HG03064 (cell line): Measurements from ENCODE around the gene EYS.
"Not testable (repeated sequence)": the region's sequence is repeated elsewhere in the genome, so short reads cannot be mapped to it uniquely, and the experiment has no call there.

Experiments used
- ATAC-seq: cut with Tn5 transposase; IDR thresholded peaks from one replicate; pipeline ENCODE4 v1.9.1; 2021; ENCODE audit warnings: low read depth; ENCODE audit not compliant: unreplicated experiment

Gene EYS

GRCh38 chr6:65113581-65113980 lies 593.4 kb downstream of the EYS start:
- no peak for ATAC-seq

DNA sequence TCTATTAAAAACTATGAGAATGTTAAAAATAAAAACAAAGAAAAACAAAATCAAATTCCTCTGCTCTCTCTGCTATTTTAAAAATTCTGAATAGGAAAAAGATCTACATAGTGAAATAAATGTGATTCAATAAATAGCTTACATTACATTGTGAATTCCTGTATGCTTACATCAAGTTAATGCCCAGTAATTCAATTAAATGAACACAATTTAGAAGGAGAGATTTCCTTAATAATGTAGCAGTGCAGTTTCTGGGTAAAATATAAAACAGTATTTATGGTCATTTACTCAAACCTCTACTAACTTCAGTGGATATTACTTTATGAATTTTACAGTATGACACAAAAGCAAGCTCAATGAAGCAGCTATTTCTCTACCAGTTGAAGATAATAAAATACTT lies 594.6 kb downstream of the EYS start:
- no peak for ATAC-seq

GRCh38 chr6:65110031-65110430 lies 597.0 kb downstream of the EYS start:
- ATAC-seq: no peak

GRCh38 chr6:65098349-65098748 lies 608.7 kb downstream of the EYS start:
- no peak for ATAC-seq

DNA sequence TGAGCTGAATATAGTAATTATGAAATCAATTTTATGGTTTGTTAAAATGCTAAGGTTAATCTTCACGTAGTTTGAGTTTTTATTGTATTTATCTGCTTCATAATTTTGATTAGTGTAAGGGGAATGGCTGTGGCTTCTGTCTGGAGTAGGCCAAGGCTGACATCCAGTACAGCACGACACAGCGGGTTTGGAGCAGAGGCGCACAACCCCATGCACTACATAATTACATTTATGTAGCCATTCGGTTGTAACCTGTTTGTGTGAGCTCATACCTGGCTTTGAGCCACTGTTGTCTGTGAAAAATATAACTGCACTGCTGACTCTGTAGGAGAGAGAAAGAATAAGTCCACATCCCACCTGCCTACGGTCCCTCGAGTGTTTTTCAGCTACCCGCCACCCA lies 615.5 kb downstream of the EYS start:
- ATAC-seq: no peak

DNA sequence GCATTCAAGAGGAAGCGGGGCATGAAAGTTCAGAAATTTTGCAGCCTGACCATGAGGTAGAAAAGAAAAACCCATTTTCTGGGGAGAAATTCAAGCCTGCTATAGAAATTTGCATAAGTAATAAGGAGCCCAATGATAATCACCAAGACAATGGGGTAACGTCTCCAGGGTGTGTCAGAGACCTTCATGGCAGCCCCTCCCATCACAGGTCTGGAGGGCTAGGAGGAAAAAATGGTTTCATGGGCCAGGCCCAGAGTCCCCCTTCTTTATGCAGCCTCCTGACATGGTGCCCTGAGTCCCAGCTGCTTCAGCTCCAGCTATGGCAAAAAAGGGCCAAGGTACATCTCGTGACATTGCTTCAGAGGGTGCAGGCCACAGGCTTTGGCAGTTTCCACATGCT lies 618.5 kb downstream of the EYS start:
- no peak for ATAC-seq

DNA sequence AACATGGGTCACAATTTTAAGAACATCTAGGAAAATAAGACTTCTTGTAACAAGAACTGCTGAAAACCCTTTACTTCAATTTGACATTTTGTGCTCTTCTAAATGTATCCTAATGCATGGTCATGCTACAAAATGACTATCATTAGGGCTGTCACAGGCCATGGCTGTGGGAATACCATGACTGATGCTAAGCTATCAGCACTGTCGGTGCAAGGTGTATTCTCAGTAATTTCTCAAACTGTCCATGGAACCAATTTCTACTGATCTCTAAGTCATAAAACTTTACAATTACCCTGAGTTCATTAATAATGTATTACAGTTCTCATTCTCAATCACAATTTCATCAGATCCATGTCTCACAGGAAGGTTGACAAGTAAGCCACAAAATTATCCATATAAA lies 625.3 kb downstream of the EYS start:
- ATAC-seq: no peak

GRCh38 chr6:65075705-65076230 lies 631.3 kb downstream of the EYS start:
- no peak for ATAC-seq

GRCh38 chr6:65072500-65072899 lies 634.5 kb downstream of the EYS start:
- no peak for ATAC-seq

DNA sequence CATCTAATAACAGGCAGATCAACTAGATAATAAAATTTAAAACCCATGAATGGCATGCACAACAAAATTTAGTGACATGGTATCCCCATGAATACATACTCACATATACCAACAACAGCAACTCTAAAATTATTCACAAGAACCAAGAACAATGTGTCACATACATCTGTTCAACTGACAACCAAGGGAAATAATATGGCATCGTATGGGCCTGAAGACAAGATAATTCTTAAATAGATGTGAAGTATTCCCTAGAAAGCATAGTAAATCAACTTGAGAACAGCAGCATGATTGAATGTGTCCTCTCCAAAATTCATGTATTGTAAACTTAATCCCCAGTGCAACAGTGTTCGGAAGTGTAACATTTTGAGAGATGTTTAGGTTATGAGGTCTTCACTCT lies 635.5 kb downstream of the EYS start:
- no peak for ATAC-seq

DNA sequence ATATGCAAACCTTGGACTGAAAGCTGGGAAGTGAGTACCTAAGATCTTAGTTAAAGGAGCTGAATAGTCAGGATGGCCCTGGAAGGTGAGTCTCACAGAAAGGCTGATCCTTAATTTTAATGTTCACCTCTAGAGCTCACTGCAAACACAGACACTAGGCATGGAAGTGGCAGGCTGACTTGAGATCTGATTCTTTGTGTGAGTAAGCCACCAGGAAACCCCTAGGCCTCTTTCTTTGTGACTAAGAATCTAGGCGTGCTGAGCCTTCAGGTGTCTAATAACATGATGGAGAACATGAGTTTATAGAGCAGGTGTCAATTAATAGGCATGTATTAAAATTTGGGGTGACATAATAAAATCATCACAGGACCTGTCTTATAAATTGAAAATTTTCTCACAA lies 642.2 kb downstream of the EYS start:
- no peak for ATAC-seq

GRCh38 chr6:65059568-65059967 lies 647.5 kb downstream of the EYS start:
- no peak for ATAC-seq

GRCh38 chr6:65055545-65055944 lies 651.5 kb downstream of the EYS start:
- no peak for ATAC-seq

GRCh38 chr6:65052626-65053025 lies 654.4 kb downstream of the EYS start:
- no peak for ATAC-seq

- no peak for ATAC-seq
Measured at GRCh38 chr6:65045801-65046200, 661.2 kb downstream of the EYS start.

- no peak for ATAC-seq
Measured at GRCh38 chr6:65014006-65014405, 693.0 kb downstream of the EYS start.

DNA sequence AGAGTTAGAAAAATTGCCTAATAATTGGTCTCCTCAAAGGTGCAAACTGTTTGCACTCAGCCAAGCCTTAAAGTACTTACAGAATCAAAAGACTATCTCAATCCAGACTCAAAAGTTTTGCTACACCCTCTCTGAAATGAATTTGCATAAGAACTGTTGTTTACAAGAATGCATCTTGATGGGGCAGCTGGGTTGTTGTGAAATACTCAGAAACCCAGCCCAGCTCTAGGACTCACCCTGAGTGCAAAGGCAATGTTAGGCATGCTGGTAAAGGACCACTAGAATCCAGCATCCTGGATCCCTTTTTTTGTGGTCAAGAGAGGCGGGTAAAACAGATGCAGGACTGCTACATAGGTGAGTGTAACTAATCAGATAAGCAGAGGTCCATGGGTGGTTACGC lies 700.2 kb downstream of the EYS start:
- no peak for ATAC-seq

DNA sequence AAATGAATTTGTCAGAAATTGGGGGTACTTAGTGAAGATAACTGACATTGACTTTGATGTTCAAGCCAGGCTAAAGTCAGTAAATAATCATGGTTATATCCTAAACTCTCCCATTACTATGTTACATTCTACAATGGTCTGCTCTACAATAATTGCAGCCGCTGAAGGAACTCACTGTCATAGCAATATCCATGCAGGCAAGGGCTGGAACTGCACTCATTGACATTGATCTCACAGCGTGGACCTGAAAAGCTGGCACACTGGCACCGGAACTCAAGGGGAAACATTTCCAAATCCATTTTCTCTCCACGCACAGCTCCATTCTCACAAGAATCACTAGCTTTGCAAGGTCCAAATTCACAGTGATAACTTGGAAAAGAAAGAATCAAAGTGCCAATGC lies 702.7 kb downstream of the EYS start:
- no peak for ATAC-seq

- not testable (repeated sequence) for ATAC-seq
Measured at GRCh38 chr6:65002882-65003281, 704.1 kb downstream of the EYS start.

DNA sequence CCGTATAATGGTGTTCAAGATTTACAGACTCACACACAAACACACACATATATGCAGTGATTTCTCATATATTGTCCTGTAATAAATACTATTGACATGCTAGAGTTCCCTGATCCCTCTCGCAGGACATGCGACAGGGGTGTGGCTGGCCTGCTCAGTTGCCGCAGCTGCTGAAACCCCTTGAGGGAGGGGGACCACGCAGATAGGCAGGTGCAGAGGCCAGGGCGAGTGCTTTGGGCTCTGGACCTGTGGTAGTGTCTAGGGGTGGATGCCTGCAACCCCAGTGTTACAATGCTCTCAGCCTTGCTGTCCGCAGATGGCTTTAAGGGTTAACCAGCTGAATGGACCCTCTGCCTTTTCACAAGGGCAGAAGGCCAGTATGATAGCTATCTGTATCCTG lies 706.2 kb downstream of the EYS start:
- no peak for ATAC-seq

GRCh38 chr6:64998204-64998603 lies 708.8 kb downstream of the EYS start:
- ATAC-seq: no peak

DNA sequence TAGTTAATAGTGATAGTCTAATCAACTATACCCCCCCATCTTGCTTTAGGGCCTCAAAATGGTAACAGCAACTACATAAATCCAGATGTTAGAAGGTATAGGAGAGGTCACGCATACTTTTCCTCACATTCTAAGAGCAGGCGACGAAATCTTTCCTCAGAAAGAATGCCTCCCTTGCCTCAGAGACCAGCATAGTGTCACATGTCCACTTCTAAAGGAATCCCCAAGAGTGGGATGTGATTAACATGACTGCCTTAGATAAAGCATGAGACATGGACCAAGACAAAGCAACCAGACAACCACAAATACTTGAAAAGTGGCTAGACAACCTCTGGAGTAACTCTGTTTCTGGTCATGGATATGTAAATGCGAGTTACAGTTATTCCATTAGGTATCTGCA lies 710.7 kb downstream of the EYS start:
- ATAC-seq: no peak

GRCh38 chr6:64990652-64991304 lies 716.2 kb downstream of the EYS start:
- no peak for ATAC-seq
